Measurements from ENCODE around the gene MBNL2.

DNA sequence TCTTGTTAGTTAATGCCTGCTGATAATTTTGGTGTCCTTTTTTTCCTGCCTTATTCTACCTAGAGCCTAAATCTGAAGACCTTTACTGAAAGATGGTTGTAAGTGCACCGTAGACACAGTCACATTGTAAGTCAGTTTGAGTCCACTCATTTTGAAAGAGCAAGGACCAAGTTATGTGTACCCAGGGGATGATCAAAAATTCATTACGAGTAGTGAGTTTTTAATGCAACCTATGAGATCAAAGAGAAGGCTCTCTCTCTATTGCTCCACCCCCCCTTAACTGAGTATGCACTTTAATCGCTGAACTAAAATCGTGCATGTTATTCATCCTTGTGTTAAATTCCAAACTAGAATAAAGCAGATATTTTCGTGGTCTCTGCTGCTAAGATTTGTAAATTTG, 213.7 kb downstream of the MBNL2 start:
- TF ChIP-seq CTCF (IDR thresholded peaks at IDR 0.05; ENCODE audit: insufficient read depth, low read length), result no peak
- TF ChIP-seq POLR2AphosphoS5 (IDR thresholded peaks at IDR 0.05; ENCODE audit: low read depth), result no peak
- TF ChIP-seq GABPA (IDR thresholded peaks at IDR 0.05; ENCODE audit: low read depth), result no peak
- no peak for TF ChIP-seq SPI1 (IDR thresholded peaks at IDR 0.05; ENCODE audit: borderline replicate concordance, low read depth)
- TF ChIP-seq REST (IDR thresholded peaks at IDR 0.05; ENCODE audit: insufficient replicate concordance, low read depth), result no peak

Measured in HL-60 (cell line).